Stimulated activated naive CD8-positive, alpha-beta T cell treated with anti-CD3 and anti-CD28 coated beads, Interleukin-15, Interleukin-2, amounts not matched to agents 100 U/mL and 50 U/mL, for 24 hours (primary cell): Measurements from ENCODE around the gene SPATA32.
"Not testable (repeated sequence)": the region's sequence is repeated elsewhere in the genome, so short reads cannot be mapped to it uniquely, and the experiment has no call there.

Source experiments
- ATAC-seq: fragments of 150-1000 bp; cut with Tn5 transposase; one replicate; pipeline ENCODE4 v1.10.0; 2021
- DNase-seq: peaks from one replicate; pipeline ENCODE4 v3.0.0; 2021

The SPATA32 gene

GRCh38 chr17:45271603-45272002 lies 9.7 kb upstream of the SPATA32 start:
- no peak for ATAC-seq

GRCh38 chr17:45270828-45271418 lies 9.0 kb upstream of the SPATA32 start:
- DNase-seq, result peak; percentile 76
- peak; percentile 79 for ATAC-seq

More at GRCh38 chr17:45271603-45272002, 9.7 kb upstream of the SPATA32 start:
- no peak for DNase-seq

GRCh38 chr17:45269912-45270311 lies 8.0 kb upstream of the SPATA32 start:
- no peak for DNase-seq

GRCh38 chr17:45267436-45268055 lies 5.7 kb upstream of the SPATA32 start:
- ATAC-seq (no peak), DNase-seq (no peak)

More at GRCh38 chr17:45269912-45270311, 8.0 kb upstream of the SPATA32 start:
- ATAC-seq, result peak; percentile 56

GRCh38 chr17:45266372-45266926 lies 4.6 kb upstream of the SPATA32 start:
- ATAC-seq (no peak), DNase-seq (no peak)

- ATAC-seq, result no peak
- DNase-seq, result no peak
Observed at GRCh38 chr17:45265821-45266220, 3.9 kb upstream of the SPATA32 start.

GRCh38 chr17:45264988-45265387 lies 3.1 kb upstream of the SPATA32 start:
- DNase-seq (no peak), ATAC-seq (no peak)

GRCh38 chr17:45264430-45264829 lies 2.5 kb upstream of the SPATA32 start:
- DNase-seq (no peak), ATAC-seq (no peak)

GRCh38 chr17:45263477-45263860 lies 1.6 kb upstream of the SPATA32 start:
- ATAC-seq (no peak), DNase-seq (no peak)

GRCh38 chr17:45262516-45263476 lies 902 bp upstream of the SPATA32 start:
- no peak for ATAC-seq
- DNase-seq, result no peak

- ATAC-seq (no peak), DNase-seq (no peak)
Observed at GRCh38 chr17:45260204-45260783, 1.6 kb downstream of the SPATA32 start.

GRCh38 chr17:45258981-45259380 lies 2.9 kb downstream of the SPATA32 start:
- DNase-seq (no peak), ATAC-seq (no peak)

- ATAC-seq, result no peak
- DNase-seq, result no peak
Observed at GRCh38 chr17:45257115-45257514, 4.8 kb downstream of the SPATA32 start.

- ATAC-seq, result peak; percentile 8
- no peak for DNase-seq
Observed at GRCh38 chr17:45256114-45256966, 5.6 kb downstream of the SPATA32 start.

GRCh38 chr17:45255358-45255757 lies 6.5 kb downstream of the SPATA32 start:
- ATAC-seq (no peak), DNase-seq (no peak)

GRCh38 chr17:45253879-45254278 lies 8.0 kb downstream of the SPATA32 start:
- no peak for DNase-seq

GRCh38 chr17:45253237-45253636 lies 8.7 kb downstream of the SPATA32 start:
- DNase-seq, ATAC-seq: not testable (repeated sequence)

More at GRCh38 chr17:45253879-45254278, 8.0 kb downstream of the SPATA32 start:
- no peak for ATAC-seq

GRCh38 chr17:45251931-45252330 lies 10.0 kb downstream of the SPATA32 start:
- DNase-seq (no peak), ATAC-seq (no peak)

GRCh38 chr17:45248132-45248957 lies 13.5 kb downstream of the SPATA32 start:
- peak; percentile 76 for DNase-seq
- peak; percentile 72 for ATAC-seq

- DNase-seq, result peak; percentile 99
- peak; percentile 92 for ATAC-seq
Observed at GRCh38 chr17:45247429-45248131, 14.3 kb downstream of the SPATA32 start.
